ENCODE measurements around the gene U2AF2. TPM values are rescaled to one million over a fixed set of nuclear protein-coding genes. Genes with fewer than 3 reads are reported as not detected.
"Not testable (repeated sequence)": the region's sequence is repeated elsewhere in the genome, so short reads cannot be mapped to it uniquely, and the experiment has no call there.

The U2AF2 gene
- total RNA-seq, 4 donors from 2014 or later = 38.1 to 60.2 (median 50.1) TPM

- peaks cover 4 to 31% (median 14%) of the 10 kb centered on the region in 3 donors for H3K27me3 ChIP-seq
- in situ Hi-C loops (cut with MboI; ENCODE audit: low sequenced_read_pairs in 4 of 4) = no loop called here
Observed at GRCh38 chr19:55716531-55716930, 61.7 kb downstream of the U2AF2 start.

GRCh38 chr19:55717251-55717650 lies 62.4 kb downstream of the U2AF2 start:
- no peak for DNase-seq
- no peaks in the 10 kb centered on the region for H3K4me1 ChIP-seq
- no peak overlapping the region for H3K4me3 ChIP-seq
- no peak for ATAC-seq
- H3K27ac ChIP-seq = no peak overlapping the region
- TF ChIP-seq POLR2A (IDR thresholded peaks at IDR 0.05) (no peak), CTCF (IDR thresholded peaks at IDR 0.05 in 4 of 5, conservative IDR thresholded peaks at IDR 0.05 in 1 of 5) (no peak)
- peaks cover 4 to 31% (median 14%) of the 10 kb centered on the region in 3 donors for H3K27me3 ChIP-seq
- no peaks in the 10 kb centered on the region for H3K9me3 ChIP-seq
- intact Hi-C loops (cut with DNase I; ENCODE audit: low total_unique reads) (no loop called here), in situ Hi-C loops (cut with MboI; ENCODE audit: low sequenced_read_pairs in 4 of 4) (no loop called here)
- H3K36me3 ChIP-seq = no peaks in the 10 kb centered on the region

More at GRCh38 chr19:55716531-55716930, 61.7 kb downstream of the U2AF2 start:
- no peaks in the 10 kb centered on the region for H3K36me3 ChIP-seq
- intact Hi-C loops (cut with DNase I; ENCODE audit: low total_unique reads) = no loop called here
- no peak for DNase-seq
- ATAC-seq = no peak
- no peaks in the 10 kb centered on the region for H3K9me3 ChIP-seq
- no peak overlapping the region for H3K4me3 ChIP-seq
- no peak overlapping the region for H3K27ac ChIP-seq
- TF ChIP-seq CTCF (IDR thresholded peaks at IDR 0.05 in 4 of 5, conservative IDR thresholded peaks at IDR 0.05 in 1 of 5) = no peak
- TF ChIP-seq POLR2A (IDR thresholded peaks at IDR 0.05) = no peak
- H3K4me1 ChIP-seq = no peaks in the 10 kb centered on the region

GRCh38 chr19:55717879-55718711 lies 63.3 kb downstream of the U2AF2 start:
- H3K9me3 ChIP-seq; H3K27ac ChIP-seq; in situ Hi-C loops (cut with MboI; ENCODE audit: low sequenced_read_pairs in 4 of 4); intact Hi-C loops (cut with DNase I; ENCODE audit: low total_unique reads); H3K36me3 ChIP-seq; H3K4me1 ChIP-seq; H3K4me3 ChIP-seq; DNase-seq; ATAC-seq: not testable (repeated sequence)
- H3K27me3 ChIP-seq = peaks cover 4 to 31% (median 14%) of the 10 kb centered on the region in 3 donors

GRCh38 chr19:55720214-55720746 lies 65.4 kb downstream of the U2AF2 start:
- TF ChIP-seq CTCF (IDR thresholded peaks at IDR 0.05 in 4 of 5, conservative IDR thresholded peaks at IDR 0.05 in 1 of 5) (no peak), POLR2A (IDR thresholded peaks at IDR 0.05) (no peak)
- Histone ChIP-seq H3K4me1 (no peaks in the 10 kb centered on the region), H3K27ac (no peak overlapping the region), H3K9me3 (no peaks in the 10 kb centered on the region), H3K4me3 (no peak overlapping the region), H3K36me3 (no peaks in the 10 kb centered on the region), H3K27me3 (peaks cover 0 to 24% (median 7%) of the 10 kb centered on the region in 3 donors)
- DNase-seq (no peak), ATAC-seq (no peak)
- intact Hi-C loops (cut with DNase I; ENCODE audit: low total_unique reads) (no loop called here), in situ Hi-C loops (cut with MboI; ENCODE audit: low sequenced_read_pairs in 4 of 4) (no loop called here)

GRCh38 chr19:55720801-55721200 lies 66.0 kb downstream of the U2AF2 start:
- no peak for ATAC-seq
- no peak for TF ChIP-seq POLR2A (IDR thresholded peaks at IDR 0.05)
- Histone ChIP-seq H3K27me3 (peaks cover 0 to 24% (median 2%) of the 10 kb centered on the region in 3 donors), H3K4me1 (no peaks in the 10 kb centered on the region), H3K9me3 (no peaks in the 10 kb centered on the region), H3K27ac (no peak overlapping the region), H3K36me3 (no peaks in the 10 kb centered on the region), H3K4me3 (no peak overlapping the region)
- in situ Hi-C loops (cut with MboI; ENCODE audit: low sequenced_read_pairs in 4 of 4) = no loop called here
- DNase-seq = no peak
- intact Hi-C loops (cut with DNase I; ENCODE audit: low total_unique reads) = no loop called here

All from gastrocnemius medialis (tissue), 4 donors.